CD14-positive monocyte (primary cell): ENCODE results near the gene GALK2. TPM values are rescaled to one million over a fixed set of nuclear protein-coding genes. Genes with fewer than 3 reads are reported as not detected.
"Not testable (repeated sequence)": the region's sequence is repeated elsewhere in the genome, so short reads cannot be mapped to it uniquely, and the experiment has no call there.

Experiments used
- DNase-seq, 3 donors: peaks; one replicate each; pipeline ENCODE4 v3.0.0-alpha.2; 2011 to 2022
- H2AFZ ChIP-seq: 2 replicates; pipeline ENCODE4 v1.6.0; 2012; ENCODE audit warnings: mild to moderate bottlenecking, low read depth, low read length, inconsistent platforms; ENCODE audit not compliant: insufficient read depth, poor library complexity, severe bottlenecking
- H3K27ac ChIP-seq, 2 donors: 1 replicate in 1 of 2; 2 replicates in 1 of 2; pipeline ENCODE4 v1.5.1; 2012 to 2013; ENCODE audit warnings: low read length in 2 of 2, control low read depth in 1 of 2, inconsistent platforms in 1 of 2, low read depth in 1 of 2, mild to moderate bottlenecking in 1 of 2
- H3K27me3 ChIP-seq, 2 donors: one replicate each; pipeline versions ENCODE4 v1.6.0 to v1.6.1; 2011 to 2013; ENCODE audit warnings: low read length in 2 of 2; ENCODE audit not compliant: control insufficient read depth in 2 of 2, insufficient read depth in 2 of 2
- H3K36me3 ChIP-seq, 2 donors: replicated peaks in 1 of 2; 1 replicate in 1 of 2; 2 replicates in 1 of 2; pipeline versions ENCODE4 v1.5.1 to v1.6.1; 2012 to 2013; ENCODE audit warnings: low read length in 2 of 2, control low read depth in 1 of 2, inconsistent platforms in 1 of 2, mild to moderate bottlenecking in 1 of 2; ENCODE audit not compliant: insufficient read depth in 2 of 2, control insufficient read depth in 1 of 2
- H3K4me1 ChIP-seq, 2 donors: 1 replicate in 1 of 2; 2 replicates in 1 of 2; pipeline versions ENCODE4 v1.5.1 to v1.6.1; 2012 to 2013; ENCODE audit warnings: low read length in 2 of 2, control low read depth in 1 of 2, inconsistent platforms in 1 of 2, mild to moderate bottlenecking in 1 of 2, moderate library complexity in 1 of 2; ENCODE audit not compliant: insufficient read depth in 2 of 2, control insufficient read depth in 1 of 2
- H3K4me2 ChIP-seq: replicated peaks from 2 replicates; pipeline ENCODE3; 2012; ENCODE audit warnings: low read length, moderate library complexity, mild to moderate bottlenecking; ENCODE audit not compliant: poor library complexity, severe bottlenecking; ENCODE audit errors: extremely low read depth
- H3K4me3 ChIP-seq, 3 experiments: fragments of 200-600 bp in 1 of 3; sonication (generic) in 1 of 3; replicated peaks in 1 of 3; 1 replicate in 2 of 3; 2 replicates in 1 of 3; pipeline ENCODE4 v1.5.1; 2011 to 2013; ENCODE audit warnings: low read length in 3 of 3, mild to moderate bottlenecking in 3 of 3, control low read depth in 2 of 3, low read depth in 2 of 3, inconsistent platforms in 1 of 3, moderate library complexity in 1 of 3
- H3K79me2 ChIP-seq: 2 replicates; pipeline ENCODE4 v1.6.0; 2012; ENCODE audit warnings: mild to moderate bottlenecking, control low read depth, inconsistent platforms, low read length, moderate library complexity; ENCODE audit not compliant: insufficient read depth
- H3K9ac ChIP-seq: 2 replicates; pipeline ENCODE4 v1.6.0; 2017; ENCODE audit warnings: low read length, mild to moderate bottlenecking; ENCODE audit not compliant: insufficient read depth, poor library complexity, severe bottlenecking
- H3K9me3 ChIP-seq, 2 donors: replicated peaks in 1 of 2; 1 replicate in 1 of 2; 2 replicates in 1 of 2; pipeline versions ENCODE4 v1.5.1 to v1.6.1; 2012 to 2013; ENCODE audit warnings: low read length in 2 of 2, control low read depth in 1 of 2; ENCODE audit not compliant: control insufficient read depth in 1 of 2, insufficient read depth in 1 of 2
- H4K20me1 ChIP-seq: 2 replicates; pipeline ENCODE4 v1.6.0; 2012; ENCODE audit warnings: mild to moderate bottlenecking, low read length, control low read depth, moderate library complexity; ENCODE audit not compliant: insufficient read depth
- H3K27ac Mint-ChIP-seq, 7 donors: one replicate each; pipeline ENCODE4 v1.8.0; 2020; ENCODE audit warnings: mild to moderate bottlenecking in 7 of 7, mixed read lengths in 7 of 7, moderate library complexity in 6 of 7, inconsistent platforms in 2 of 7
- H3K27me3 Mint-ChIP-seq, 3 donors: one replicate each; pipeline ENCODE4 v1.8.0; 2021 to 2022; ENCODE audit warnings: low read depth in 3 of 3, mild to moderate bottlenecking in 3 of 3, mixed read lengths in 3 of 3, moderate library complexity in 3 of 3, inconsistent platforms in 1 of 3
- H3K36me3 Mint-ChIP-seq, 2 donors: one replicate each; pipeline ENCODE4 v1.8.0; 2020; ENCODE audit warnings: mixed read lengths in 2 of 2, inconsistent platforms in 1 of 2, mild to moderate bottlenecking in 1 of 2
- H3K4me1 Mint-ChIP-seq: one replicate; pipeline ENCODE4 v1.8.0; 2020; ENCODE audit warnings: mild to moderate bottlenecking, mixed read lengths
- H3K4me3 Mint-ChIP-seq, 2 donors: one replicate each; pipeline ENCODE4 v1.8.0; 2020; ENCODE audit warnings: mild to moderate bottlenecking in 2 of 2, mixed read lengths in 2 of 2, moderate library complexity in 1 of 2
- H3K9me3 Mint-ChIP-seq, 7 donors: one replicate each; pipeline ENCODE4 v1.8.0; 2020 to 2022; ENCODE audit warnings: mixed read lengths in 7 of 7, mild to moderate bottlenecking in 6 of 7, moderate library complexity in 6 of 7, inconsistent platforms in 2 of 7
- CTCF ChIP-seq: fragments of 200-600 bp; IDR thresholded peaks from one replicate; pipeline ENCODE4 v1.8.0; 2022; ENCODE audit warnings: antibody characterized with exemption, mild to moderate bottlenecking
- WGBS: methylation state at CpG from one replicate; pipeline ENCODE4 v1.1.5; 2013; ENCODE audit warnings: missing lambda C conversion rate; ENCODE audit not compliant: insufficient coverage; 5-methylcytosine and 5-hydroxymethylcytosine counted together
- intact Hi-C, 2 donors: fragments of 100-400 bp; cut with micrococcal nuclease; formaldehyde crosslinking; loops; one replicate each; pipeline versions ENCODE4 v1.15.0 to v1.15.1; 2023
- polyA plus RNA-seq, 3 donors: library from polyadenylated mRNA; depleted of rRNA in 1 of 3; unstranded in 2 of 3; stranded (reverse) in 1 of 3; fragments of 300-500 nt in 2 of 3; fragments of >200 nt in 1 of 3; fragmentation: Illumina TruSeq in 2 of 3; gene quantifications; 1 replicate in 2 of 3; 2 replicates in 1 of 3; pipeline ENCODE4 v1.2.3, GENCODE V29; 2012 to 2021

Gene GALK2
- polyA plus RNA-seq, 3 donors, result 14.2 to 16.9 (median 14.5) TPM

- H3K36me3 Mint-ChIP-seq, result peaks cover 30 to 45% of the 10 kb centered on the region in 2 donors
- H3K4me1 Mint-ChIP-seq, result peaks cover 4% of the 10 kb centered on the region
Observed at GRCh38 chr15:49343546-49343945, 173.5 kb downstream of the GALK2 start.

GRCh38 chr15:49354439-49354838 is 184.4 kb downstream of the GALK2 start:
- H3K4me3 Mint-ChIP-seq, H3K27ac Mint-ChIP-seq, H3K36me3 ChIP-seq, H3K27ac ChIP-seq, H4K20me1 ChIP-seq, H3K4me1 Mint-ChIP-seq, intact Hi-C loops, H3K27me3 ChIP-seq, H2AFZ ChIP-seq, H3K79me2 ChIP-seq, H3K9me3 ChIP-seq, H3K4me3 ChIP-seq, H3K4me1 ChIP-seq, H3K27me3 Mint-ChIP-seq, H3K9ac ChIP-seq, DNase-seq, H3K36me3 Mint-ChIP-seq, H3K4me2 ChIP-seq: not testable (repeated sequence)
- WGBS, result 97% methylated on average over 11 of the region's 17 CpGs
- H3K9me3 Mint-ChIP-seq, result peaks cover 0 to 12% (median 8%) of the 10 kb centered on the region in 7 donors

More at GRCh38 chr15:49343546-49343945, 173.5 kb downstream of the GALK2 start:
- DNase-seq, result no peak
- Histone ChIP-seq H3K4me2 (no peak overlapping the region), H4K20me1 (no peaks in the 10 kb centered on the region), H3K27me3 (no peaks in the 10 kb centered on the region), H3K9me3 (peaks cover 2 to 12% of the 10 kb centered on the region in 2 donors), H3K9ac (no peak overlapping the region), H3K4me1 (no peaks in the 10 kb centered on the region), H3K79me2 (no peaks in the 10 kb centered on the region), H3K4me3 (no peak overlapping the region), H3K27ac (no peak overlapping the region), H3K36me3 (peaks cover 0 to 10% of the 10 kb centered on the region in 2 donors), H2AFZ (no peak overlapping the region)
- H3K27ac Mint-ChIP-seq, result no peak overlapping the region
- H3K9me3 Mint-ChIP-seq, result peaks cover 8 to 31% (median 16%) of the 10 kb centered on the region in 7 donors
- H3K27me3 Mint-ChIP-seq, result peaks cover 0 to 2% (median 0%) of the 10 kb centered on the region in 3 donors
- no peak overlapping the region for H3K4me3 Mint-ChIP-seq
- no peak for TF ChIP-seq CTCF
- intact Hi-C loops, result no loop called here
